GM12878 (cell line): ENCODE measurements around the gene MUC20. TPM values are rescaled to one million over a fixed set of nuclear protein-coding genes. Genes with fewer than 3 reads are reported as not detected.

Experiments
- ATAC-seq: fragments of 200-7000 bp; cut with Tn5 transposase; 3 replicates; pipeline ENCODE4 v1.9.1; 2020; ENCODE audit warnings: mild to moderate bottlenecking, moderate library complexity
- BruUV-seq: library from RNA; stranded (reverse); fragments of 400-500 nt; replicated peaks from 2 replicates; lab custom pipeline; 2021; lab: Mats Ljungman, UMichigan
- CTCF ChIA-PET: fragments of 300-600 bp; sonication (Branson Sonifier 250); formaldehyde crosslinking; extraction: SDS; loops from one replicate; lab custom pipeline; 2021; ENCODE audit warnings: inconsistent platforms; lab: Yijun Ruan, JAX
- POLR2A ChIA-PET: fragments of 350-600 bp; formaldehyde crosslinking; extraction: SDS; loops from one replicate; lab custom pipeline; 2021; ENCODE audit warnings: inconsistent platforms; lab: Charles Lee
- RAD21 ChIA-PET: fragments of 300-600 bp; sonication (Branson Sonifier 250); formaldehyde crosslinking; loops from one replicate; lab custom pipeline; 2023; ENCODE audit warnings: antibody characterized with exemption; ENCODE audit not compliant: unreplicated experiment; lab: Charles Lee
- SMC1A ChIA-PET: fragments of 300-600 bp; sonication (Branson Sonifier 250); formaldehyde crosslinking; loops from one replicate; lab custom pipeline; 2023; ENCODE audit not compliant: unreplicated experiment, uncharacterized antibody; lab: Charles Lee
- DNase-seq: peaks from one replicate; pipeline ENCODE4 v3.0.0-alpha.2; 2011; ENCODE audit warnings: low read depth, low spot score
- FAIRE-seq: peaks from 3 replicates; lab custom pipeline; 2011; peaks lifted over from hg19 to GRCh38; lab: Jason Lieb, UNC
- H2AFZ ChIP-seq: 2 replicates; pipeline ENCODE4 v1.6.0; 2011; ENCODE audit warnings: low read depth, low read length, control low read depth; ENCODE audit not compliant: control insufficient read depth
- H3K27ac ChIP-seq: 2 replicates; pipeline ENCODE4 v1.5.1; 2011; ENCODE audit warnings: control low read depth; ENCODE audit not compliant: control insufficient read depth, insufficient read depth
- H3K27me3 ChIP-seq, 2 experiments: replicated peaks in 1 of 2; 2 replicates each; pipeline versions ENCODE4 v1.6.0 to v1.6.1; 2011; ENCODE audit warnings: low read length in 1 of 2; ENCODE audit not compliant: control insufficient read depth in 2 of 2, insufficient read depth in 2 of 2
- H3K36me3 ChIP-seq, 2 experiments: 2 replicates each; pipeline ENCODE4 v1.5.1; 2011; ENCODE audit warnings: low read length in 1 of 2; ENCODE audit not compliant: control insufficient read depth in 2 of 2, insufficient read depth in 2 of 2
- H3K4me1 ChIP-seq: 2 replicates; pipeline ENCODE4 v1.6.1; 2011; ENCODE audit warnings: mild to moderate bottlenecking, low read length, moderate library complexity, mixed read lengths; ENCODE audit not compliant: control insufficient read depth, insufficient read depth
- H3K4me2 ChIP-seq: 2 replicates; pipeline ENCODE4 v1.6.0; 2011; ENCODE audit warnings: control low read depth; ENCODE audit not compliant: control insufficient read depth, insufficient read depth
- H3K4me3 ChIP-seq: fragments of 200-600 bp; sonication (generic); 2 replicates; pipeline ENCODE4 v1.5.1; 2016
- H3K79me2 ChIP-seq: 2 replicates; pipeline ENCODE4 v1.6.0; 2011; ENCODE audit warnings: low read length; ENCODE audit not compliant: control insufficient read depth, insufficient read depth
- H3K9ac ChIP-seq: 2 replicates; pipeline ENCODE4 v1.8.0; 2011; ENCODE audit warnings: low read length, control low read depth, mixed read lengths; ENCODE audit not compliant: control insufficient read depth, insufficient read depth
- H3K9me3 ChIP-seq: replicated peaks from 3 replicates; pipeline ENCODE4 v1.5.1; 2011; ENCODE audit warnings: mild to moderate bottlenecking, low read length; ENCODE audit not compliant: control insufficient read depth, insufficient read depth
- H4K20me1 ChIP-seq: 2 replicates; pipeline ENCODE4 v1.6.0; 2011; ENCODE audit not compliant: control insufficient read depth, insufficient read depth
- ATF2 ChIP-seq: IDR thresholded peaks from 2 replicates; pipeline ENCODE4 v1.6.1; 2012; ENCODE audit warnings: low read length, inconsistent platforms
- KLF5 ChIP-seq: fragments of 450-650 bp; IDR thresholded peaks from 2 replicates; pipeline ENCODE4 v1.6.1; 2014; ENCODE audit warnings: mild to moderate bottlenecking; ENCODE audit not compliant: partially characterized antibody
- POLR2AphosphoS5 ChIP-seq: IDR thresholded peaks from 2 replicates; pipeline ENCODE4 v1.6.1; 2011; ENCODE audit warnings: mild to moderate bottlenecking, low read length, inconsistent platforms
- RAD21 ChIP-seq: IDR thresholded peaks from 2 replicates; pipeline ENCODE4 v1.6.1; 2011; ENCODE audit warnings: mild to moderate bottlenecking, low read depth, low read length, moderate library complexity; ENCODE audit not compliant: insufficient read depth
- ZBTB4 ChIP-seq: fragments of 450-650 bp; formaldehyde crosslinking; IDR thresholded peaks from 2 replicates; pipeline ENCODE4 v1.4.0; 2022; ENCODE audit warnings: mild to moderate bottlenecking, moderate library complexity
- WGBS: methylation state at CpG from one replicate; pipeline ENCODE4 v1.1.6; 2016; ENCODE audit warnings: low lambda C conversion rate; ENCODE audit not compliant: insufficient replicate concordance, insufficient coverage; ENCODE audit errors: missing lambda C conversion rate; 5-methylcytosine and 5-hydroxymethylcytosine counted together
- in situ Hi-C: fragments of 300-500 bp; cut with MboI; formaldehyde crosslinking; loops from 9 replicates; pipeline ENCODE4 v1.14.3; 2018; ENCODE audit warnings: mixed read lengths
- intact Hi-C: fragments of 100-400 bp; cut with micrococcal nuclease; formaldehyde crosslinking; loops from one replicate; pipeline ENCODE4 v1.14.2; 2022; ENCODE audit not compliant: unreplicated experiment
- polyA plus RNA-seq, 11 experiments: library from polyadenylated mRNA; depleted of rRNA in 4 of 11; unstranded in 6 of 11; stranded (reverse) in 5 of 11; fragments of >200 nt; fragmentation: Nextera tagmentation in 4 of 11; fragmentation: Illumina TruSeq in 1 of 11; extraction: Ambion mirVana in 4 of 11; extraction: Trizol in 1 of 11; gene quantifications; 1 replicate in 1 of 11; 2 replicates in 10 of 11; pipeline versions ENCODE4 v1.2.1 to v1.2.3, GENCODE V29; 2011 to 2016; ENCODE audit warnings: inconsistent platforms in 2 of 11, missing spikeins in 2 of 11, low read depth in 1 of 11
- total RNA-seq, 4 experiments: library from RNA; depleted of rRNA in 3 of 4; stranded (reverse); fragments of >200 nt in 3 of 4; fragmentation: Illumina TruSeq in 1 of 4; extraction: Trizol in 1 of 4; gene quantifications; 2 replicates each; pipeline versions ENCODE4 v1.2.1 to v1.2.3, GENCODE V29; 2013 to 2021

Gene MUC20
- total and polyA plus RNA-seq, 10 of the 15 experiments (the other 5 are each of a cell fraction or from before 2014, with no cell fraction given): 0.04 to 0.46 (median 0.17) TPM; not detected in 3

- Histone ChIP-seq H3K4me2 (no peak overlapping the region), H3K4me1 (peaks cover 4% of the 10 kb centered on the region), H3K27me3 (no peaks in the 10 kb centered on the region), H3K9me3 (no peaks in the 10 kb centered on the region; the same call in 2 of the 3 replicates), H3K27ac (no peak overlapping the region), H3K9ac (no peak overlapping the region), H3K36me3 (peaks cover 0 to 7% of the 10 kb centered on the region in 2 experiments; a peak in 3 of 4 replicates), H2AFZ (no peak overlapping the region), H3K79me2 (no peaks in the 10 kb centered on the region), H4K20me1 (no peaks in the 10 kb centered on the region), H3K4me3 (no peak overlapping the region)
- in situ Hi-C loops (no loop called here), intact Hi-C loops (no loop called here)
- POLR2A ChIA-PET: no interaction called here
- CTCF ChIA-PET: no interaction called here
- FAIRE-seq (no peak), ATAC-seq (no peak), DNase-seq (no peak)
- no TSS peak for BruUV-seq
- SMC1A ChIA-PET: interaction anchor here (0.6 kb wide), 1 partner anchor 367 kb away, joined by 4 read pairs; no protein-coding TSS in a partner anchor
- TF ChIP-seq ATF2: no peak
- no peak for TF ChIP-seq KLF5
- TF ChIP-seq RAD21: no peak
- TF ChIP-seq POLR2AphosphoS5: no peak
- TF ChIP-seq ZBTB4 (CRISPR knock-in tag): no peak
- WGBS: 95% methylated on average over 25 of the region's 31 CpGs
- RAD21 ChIA-PET: no interaction called here
Observed at GRCh38 chr3:195696632-195697278, 24.0 kb upstream of the MUC20 start.
